Measurements from ENCODE around the gene CCDC3.
"Not testable (repeated sequence)": the region's sequence is repeated elsewhere in the genome, so short reads cannot be mapped to it uniquely, and the experiment has no call there.

The CCDC3 gene

DNA sequence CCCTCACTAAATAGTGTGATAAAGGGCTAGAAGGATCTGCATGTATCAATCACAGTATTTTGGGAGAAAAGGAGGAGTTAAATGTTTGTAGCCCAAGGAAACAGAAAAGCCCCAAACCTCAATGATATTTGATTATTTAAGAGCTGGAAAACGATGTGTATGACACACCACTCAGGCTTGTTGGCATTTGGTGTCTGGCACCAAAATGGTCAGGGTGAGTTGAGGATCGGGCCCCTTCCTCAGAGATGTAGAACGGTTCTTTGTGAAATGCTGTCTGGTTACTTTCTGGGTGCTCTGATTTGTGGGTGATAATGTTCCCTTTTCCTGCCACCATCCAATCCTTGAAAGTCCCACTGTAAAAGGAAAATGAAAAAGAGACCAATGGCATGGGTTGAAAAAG lies 113.7 kb downstream of the CCDC3 start:
- DNase-seq (ENCODE audit: low read depth): no peak

DNA sequence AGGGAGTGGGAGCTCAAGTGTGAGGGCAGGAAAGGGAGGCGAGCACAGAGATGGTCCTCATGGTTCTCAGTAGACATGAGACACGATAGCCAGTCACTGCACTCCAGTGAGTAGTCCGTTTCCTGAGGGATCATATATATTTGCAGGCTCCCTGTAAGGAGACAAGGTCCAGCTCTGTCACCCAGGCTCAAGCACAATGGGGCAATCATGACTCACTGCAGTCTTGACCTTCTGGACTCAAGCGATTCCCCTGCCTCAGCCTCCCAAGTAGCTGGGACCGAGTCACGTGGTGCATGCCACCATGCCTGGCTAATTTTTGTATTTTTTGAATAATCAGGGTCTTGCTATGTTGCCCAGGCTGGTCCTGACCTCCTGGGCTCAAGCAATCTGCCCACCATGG lies 116.7 kb downstream of the CCDC3 start:
- no peak for DNase-seq (ENCODE audit: low read depth)

GRCh38 chr10:12880423-12880822 lies 121.1 kb downstream of the CCDC3 start:
- no peak for DNase-seq (ENCODE audit: low read depth)

DNA sequence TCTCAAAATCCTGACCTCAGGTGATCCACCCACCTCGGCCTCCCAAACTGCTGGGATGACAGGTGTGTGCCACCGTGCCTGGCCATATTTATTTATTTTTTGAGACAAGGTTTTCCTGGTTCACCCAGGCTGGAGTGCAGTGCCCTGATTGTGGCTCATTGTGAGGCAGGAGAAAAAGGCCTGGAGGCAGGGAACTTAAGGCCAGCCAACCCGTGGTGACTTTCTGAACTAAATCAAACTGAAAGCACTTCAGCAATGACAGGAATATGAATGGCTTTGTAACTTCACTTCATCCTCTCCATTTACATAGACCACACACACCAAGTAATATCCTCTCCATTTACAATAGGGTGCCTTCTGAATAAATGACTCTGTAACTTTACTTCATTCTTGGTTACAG lies 124.4 kb downstream of the CCDC3 start:
- no peak for DNase-seq (ENCODE audit: low read depth)

DNA sequence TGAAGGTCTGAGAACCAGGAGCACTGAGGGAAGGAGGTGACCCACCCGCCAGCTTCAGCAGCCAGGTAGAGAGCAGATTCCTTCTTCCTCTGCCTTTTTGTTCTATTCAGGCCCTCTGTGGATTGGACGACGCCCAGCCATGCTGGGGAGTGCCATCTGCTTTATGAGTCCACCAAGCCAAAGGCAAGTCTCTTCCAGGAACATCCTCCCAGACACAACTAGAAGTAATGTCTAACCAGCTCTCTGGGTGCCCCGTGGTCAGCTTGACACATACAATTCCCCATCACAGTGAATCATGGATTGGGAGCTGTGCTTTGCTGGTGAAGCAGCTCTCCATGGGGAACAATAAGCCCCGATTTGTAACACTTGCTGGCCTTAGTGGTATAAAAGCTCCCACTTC lies 125.2 kb downstream of the CCDC3 start:
- DNase-seq (ENCODE audit: low read depth): no peak

GRCh38 chr10:12875100-12875499 lies 126.4 kb downstream of the CCDC3 start:
- DNase-seq (ENCODE audit: low read depth): no peak

DNA sequence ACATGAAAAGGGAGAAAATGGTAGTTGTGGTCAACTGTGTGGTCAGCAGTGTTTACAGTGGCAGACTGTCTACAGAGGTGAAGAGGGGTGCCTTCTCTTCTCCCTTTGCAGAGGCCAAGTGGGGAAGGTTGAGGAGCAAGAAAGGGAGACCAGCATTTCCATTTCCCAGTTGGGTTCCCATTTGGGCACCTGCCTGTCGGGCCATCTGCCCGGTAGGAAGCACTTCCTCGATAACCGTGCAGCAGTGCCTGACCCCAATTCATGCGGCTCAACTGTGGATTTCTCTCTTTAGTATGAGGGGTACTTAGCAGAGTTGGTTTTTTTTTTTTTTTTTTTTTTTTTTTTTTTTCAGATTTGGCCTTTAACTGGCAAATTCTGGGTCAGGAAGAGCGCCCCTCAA lies 127.0 kb downstream of the CCDC3 start:
- no peak for DNase-seq (ENCODE audit: low read depth)

DNA sequence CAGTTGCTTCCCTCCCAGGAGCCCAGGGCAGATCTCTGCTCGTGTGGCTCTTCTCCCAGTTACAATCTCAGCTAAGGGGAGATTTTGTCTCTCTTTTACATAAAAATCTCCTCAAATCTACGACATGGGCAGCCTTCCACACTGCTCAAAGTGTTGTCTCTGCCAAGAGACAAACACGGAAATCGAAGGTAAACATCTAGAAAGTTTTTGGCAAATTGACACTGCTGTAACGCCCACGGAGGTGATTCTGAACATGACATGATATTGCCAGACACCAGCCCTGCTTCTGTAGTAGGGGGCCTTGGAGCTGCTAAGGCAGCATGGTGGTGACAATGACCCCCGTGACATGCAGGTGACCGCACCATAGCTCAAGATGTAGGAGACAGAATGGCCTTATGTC lies 128.3 kb downstream of the CCDC3 start:
- DNase-seq (ENCODE audit: low read depth): no peak

DNA sequence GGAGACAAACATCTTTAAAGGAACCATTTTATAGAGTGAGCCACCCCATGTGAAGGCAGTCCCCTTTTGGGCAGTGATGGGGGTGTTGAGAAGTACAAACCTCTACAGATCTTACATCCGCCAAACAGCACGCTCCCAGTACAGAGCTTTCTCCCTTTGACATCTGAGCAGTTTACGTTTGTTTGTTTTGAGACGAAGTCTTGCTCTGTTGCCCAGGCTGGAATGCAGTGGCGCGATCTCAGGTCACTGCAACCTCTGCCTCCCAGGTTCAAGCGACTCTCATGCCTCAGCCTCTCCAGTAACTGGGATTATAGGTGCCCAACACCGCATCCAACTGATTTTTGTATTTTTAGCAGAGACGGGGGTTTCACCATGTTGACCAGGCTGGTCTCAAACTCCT lies 128.9 kb downstream of the CCDC3 start:
- DNase-seq (ENCODE audit: low read depth): no peak

GRCh38 chr10:12869427-12869826 lies 132.1 kb downstream of the CCDC3 start:
- DNase-seq (ENCODE audit: low read depth): no peak

DNA sequence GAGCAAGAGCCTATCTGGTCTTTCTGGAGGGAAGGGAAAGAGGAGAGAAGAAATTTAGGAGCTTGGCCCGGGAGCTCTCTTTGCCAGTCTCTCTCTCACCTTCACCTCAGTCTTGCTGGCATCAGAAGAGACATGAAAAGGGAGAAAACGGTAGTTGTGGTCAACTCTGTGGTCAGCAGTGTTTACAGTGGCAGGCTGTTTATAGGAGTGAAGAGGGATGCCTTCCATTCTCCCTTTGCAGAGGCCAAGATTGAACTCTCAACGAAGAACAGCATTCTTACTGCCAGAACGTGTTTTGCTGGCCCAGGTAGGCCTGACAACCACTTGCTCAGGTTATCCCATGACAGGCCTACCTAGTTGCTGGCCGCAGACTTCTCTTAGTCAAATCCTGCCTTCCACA lies 133.3 kb downstream of the CCDC3 start:
- DNase-seq (ENCODE audit: low read depth): no peak

- not testable (repeated sequence) for DNase-seq (ENCODE audit: low read depth)
Measured at GRCh38 chr10:12865515-12865914, 136.0 kb downstream of the CCDC3 start.

- DNase-seq (ENCODE audit: low read depth): no peak
Measured at GRCh38 chr10:12862459-12862858, 139.1 kb downstream of the CCDC3 start.

DNA sequence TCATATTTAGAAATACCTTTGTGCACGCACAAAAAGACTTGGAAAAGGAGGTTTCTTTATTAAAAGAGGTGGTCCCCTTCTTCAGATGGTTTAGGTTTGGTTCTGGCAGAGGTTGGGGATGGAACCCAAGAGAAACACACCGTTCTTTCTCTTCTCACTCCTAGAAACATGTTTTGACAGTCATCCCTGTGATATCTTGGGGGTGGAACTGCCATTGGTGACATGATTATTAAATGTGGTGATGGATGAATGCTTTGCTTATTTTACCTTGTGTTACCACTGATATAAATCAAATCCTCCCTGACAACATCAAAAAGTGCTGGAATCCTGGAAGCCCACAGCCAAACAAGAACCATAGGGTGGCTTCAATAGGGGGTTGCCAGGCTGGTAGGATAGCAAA lies 146.5 kb downstream of the CCDC3 start:
- DNase-seq (ENCODE audit: low read depth): no peak

DNA sequence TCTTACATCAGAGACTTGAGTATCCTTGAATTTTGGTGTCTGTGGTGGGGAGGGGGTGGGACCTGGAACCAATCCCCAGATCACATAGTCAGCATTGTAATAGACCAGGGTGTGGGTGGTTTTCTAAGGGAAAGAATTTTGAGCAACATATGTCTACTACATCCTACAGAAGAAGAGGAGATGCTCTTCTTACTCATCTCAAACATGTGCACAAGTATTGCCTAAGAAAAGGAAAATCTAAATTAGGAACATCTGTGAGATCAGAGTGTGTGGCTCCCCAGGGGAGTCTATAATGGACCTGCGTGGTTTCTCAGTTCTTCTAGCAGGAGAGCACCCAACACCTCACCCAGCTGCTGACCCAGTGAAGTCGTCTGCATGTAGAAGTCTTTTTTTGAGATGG lies 148.8 kb downstream of the CCDC3 start:
- DNase-seq (ENCODE audit: low read depth): no peak

DNA sequence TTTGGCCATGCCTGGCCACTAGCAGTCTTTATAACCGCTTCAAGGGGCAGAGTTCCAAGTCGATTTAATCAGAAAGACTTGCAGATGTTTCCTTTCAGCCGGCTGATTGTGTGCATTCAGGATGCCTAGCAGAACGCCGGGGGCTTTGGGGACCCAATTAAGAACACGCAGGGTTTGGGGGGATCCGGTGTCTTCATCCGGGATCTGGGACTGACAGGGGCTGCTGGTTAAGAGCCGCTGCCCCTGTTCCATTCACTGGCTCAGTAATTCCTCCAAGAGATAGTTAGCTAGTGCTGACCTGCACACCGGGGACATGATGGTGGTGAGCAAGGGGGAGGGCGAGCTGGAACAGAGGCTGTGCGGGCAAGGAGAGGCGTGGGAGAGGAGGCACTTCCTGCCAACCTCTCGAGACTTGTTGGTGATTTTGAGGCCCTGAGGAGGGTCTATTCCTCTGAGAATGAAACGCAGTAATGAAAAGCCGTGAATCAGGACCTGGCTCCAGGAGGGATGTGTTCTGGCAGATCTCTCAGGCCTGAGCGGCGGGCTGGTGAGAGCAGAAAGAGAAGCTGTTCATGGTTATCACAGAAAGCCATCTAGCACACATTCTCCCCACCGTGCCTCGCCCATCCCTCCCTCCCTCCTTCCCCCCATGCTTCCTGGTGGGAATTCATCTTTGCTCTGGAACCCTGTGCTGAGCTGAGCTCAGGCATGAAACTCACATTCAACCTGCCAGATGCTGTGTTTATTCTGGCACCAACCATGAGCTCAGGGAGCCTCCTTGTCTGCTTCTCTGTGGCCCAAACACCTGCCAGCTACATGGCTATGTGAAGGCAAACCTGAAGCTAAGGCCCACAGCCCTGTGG lies 152.0 kb downstream of the CCDC3 start:
- DNase-seq (ENCODE audit: low read depth): no peak

- DNase-seq (ENCODE audit: low read depth): no peak
Measured at GRCh38 chr10:12848439-12849173, 152.9 kb downstream of the CCDC3 start.

DNA sequence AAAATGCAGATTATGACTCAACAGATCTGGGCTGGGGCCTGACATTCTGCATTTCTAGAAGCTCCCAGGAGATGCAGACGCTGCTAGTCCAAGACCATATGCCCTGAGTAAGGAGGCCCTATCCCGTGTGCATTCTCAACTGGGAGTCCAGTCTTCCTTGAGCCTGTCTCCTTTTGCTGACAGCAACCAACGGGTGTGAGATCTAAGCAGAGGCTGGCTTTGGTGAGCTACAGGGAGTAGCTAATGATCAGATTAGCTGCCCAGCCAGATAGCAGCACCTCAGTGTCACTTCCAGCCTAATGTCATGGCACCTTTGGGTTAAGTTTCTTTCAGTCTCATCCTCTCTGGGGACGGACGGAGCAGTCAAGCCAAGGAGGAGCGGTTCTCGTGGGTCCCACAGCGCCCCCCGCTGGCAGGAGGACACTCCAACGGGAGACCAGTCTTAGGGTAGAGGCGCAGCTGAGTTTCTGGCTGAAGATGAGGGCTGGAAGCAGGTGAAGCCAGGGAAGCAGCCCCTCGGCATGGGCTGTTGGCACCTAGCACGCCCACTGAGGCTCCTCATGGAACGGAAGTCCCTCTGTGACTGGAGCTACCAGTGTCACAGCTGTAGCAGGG lies 154.0 kb downstream of the CCDC3 start:
- DNase-seq (ENCODE audit: low read depth): no peak

DNA sequence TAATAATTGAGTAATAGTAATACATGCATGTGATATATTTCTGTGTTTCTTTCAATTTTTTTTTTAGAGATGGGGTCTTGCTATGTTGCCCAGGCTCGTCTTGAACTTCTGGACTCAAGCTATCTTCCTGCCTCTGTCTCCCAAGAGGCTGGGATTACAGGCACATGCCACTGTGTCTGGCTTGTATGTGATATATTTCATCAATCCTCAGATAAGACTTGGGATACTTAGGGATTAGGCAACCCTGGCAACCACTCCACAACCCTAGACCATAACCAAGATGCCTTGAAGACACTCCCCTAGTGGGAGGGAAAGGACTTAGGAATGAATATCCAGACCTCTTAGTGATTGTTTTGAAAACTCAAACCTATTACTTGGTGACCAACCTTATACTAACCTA lies 154.8 kb downstream of the CCDC3 start:
- no peak for DNase-seq (ENCODE audit: low read depth)
